A673 (cell line): Measurements from ENCODE around the gene MRC1. TPM values are rescaled to one million over a fixed set of nuclear protein-coding genes. Genes with fewer than 3 reads are reported as not detected.

Source experiments
- BruUV-seq: library from RNA; stranded (reverse); fragments of 400-500 nt; replicated peaks from 2 replicates; lab custom pipeline; 2021; lab: Mats Ljungman, UMichigan
- CTCF ChIA-PET: fragments of 300-600 bp; sonication (Branson Sonifier 250); formaldehyde crosslinking; loops from one replicate; lab custom pipeline; 2022; ENCODE audit warnings: antibody characterized with exemption; lab: Charles Lee
- POLR2A ChIA-PET: fragments of 300-600 bp; sonication (Branson Sonifier 250); formaldehyde crosslinking; loops from one replicate; lab custom pipeline; 2022; ENCODE audit warnings: antibody characterized with exemption; ENCODE audit not compliant: low non-redundant PET; lab: Charles Lee
- DNase-seq: peaks from one replicate; pipeline ENCODE4 v3.0.0-alpha.2; 2015; ENCODE audit warnings: low spot score
- H3K27ac ChIP-seq: fragments of 200-600 bp; sonication (generic); 2 replicates; pipeline ENCODE4 v1.5.1; 2016; ENCODE audit warnings: mixed run types, low read depth, mild to moderate bottlenecking, mixed read lengths, antibody characterized with exemption, low read length; ENCODE audit not compliant: poor library complexity, severe bottlenecking
- H3K27me3 ChIP-seq: fragments of 200-600 bp; sonication (generic); replicated peaks from 2 replicates; pipeline ENCODE4 v1.6.1; 2017; ENCODE audit warnings: mixed run types, low read depth, mild to moderate bottlenecking, mixed read lengths, antibody characterized with exemption, low read length; ENCODE audit not compliant: insufficient read depth, poor library complexity
- H3K36me3 ChIP-seq: fragments of 200-600 bp; sonication (generic); 2 replicates; pipeline ENCODE4 v1.6.1; 2016; ENCODE audit warnings: mixed run types, mild to moderate bottlenecking, mixed read lengths, antibody characterized with exemption, low read length; ENCODE audit not compliant: insufficient read depth, poor library complexity, severe bottlenecking
- H3K4me1 ChIP-seq: fragments of 200-600 bp; sonication (generic); 2 replicates; pipeline ENCODE4 v1.6.1; 2017; ENCODE audit warnings: mixed run types, mild to moderate bottlenecking, mixed read lengths, antibody characterized with exemption, low read length; ENCODE audit not compliant: insufficient read depth, poor library complexity, severe bottlenecking
- H3K4me3 ChIP-seq: fragments of 200-600 bp; sonication (generic); 2 replicates; pipeline ENCODE4 v1.5.1; 2016; ENCODE audit warnings: low read depth, mixed run types, mild to moderate bottlenecking, mixed read lengths, low read length; ENCODE audit not compliant: poor library complexity, severe bottlenecking
- H3K9me3 ChIP-seq: fragments of 200-600 bp; sonication (generic); 2 replicates; pipeline ENCODE4 v1.6.1; 2016; ENCODE audit warnings: mixed run types, low read depth, mild to moderate bottlenecking, mixed read lengths, antibody characterized with exemption, low read length; ENCODE audit not compliant: poor library complexity, severe bottlenecking
- EZH2 ChIP-seq: fragments of 200-600 bp; sonication (generic); IDR thresholded peaks from 2 replicates; pipeline ENCODE4 v1.6.1; 2017; ENCODE audit warnings: borderline replicate concordance, low read depth, mild to moderate bottlenecking, mixed read lengths, antibody characterized with exemption, low read length; ENCODE audit not compliant: poor library complexity, severe bottlenecking
- intact Hi-C: fragments of 100-400 bp; cut with micrococcal nuclease; formaldehyde crosslinking; loops from one replicate; pipeline ENCODE4 v1.10.0; 2022; ENCODE audit not compliant: unreplicated experiment
- total RNA-seq: library from RNA; stranded (reverse); gene quantifications from 2 replicates; pipeline ENCODE4 v1.2.3, GENCODE V29; 2021
- TF ChIP-seq, protein P1 (sequence below): fragments of 300-800, 200-600 bp; sonication (generic); conservative IDR thresholded peaks from 2 replicates; pipeline ENCODE4 v1.5.1; 2017; ENCODE audit warnings: low read depth, mild to moderate bottlenecking, antibody characterized with exemption, low read length, moderate library complexity, mixed read lengths

Gene MRC1
- total RNA-seq, 1 experiment from 2014 or later = 0.15 TPM

- Histone ChIP-seq H3K4me1 (no peaks in the 10 kb centered on the region), H3K9me3 (no peaks in the 10 kb centered on the region), H3K4me3 (no peak overlapping the region), H3K27ac (no peak overlapping the region), H3K36me3 (no peaks in the 10 kb centered on the region), H3K27me3 (no peaks in the 10 kb centered on the region)
- POLR2A ChIA-PET = no interaction called here
- intact Hi-C loops = loop anchor here (2.0 to 5.0 kb wide), 2 partner anchors 137 to 267 kb away; no protein-coding TSS in a partner anchor
- no TSS peak for BruUV-seq
- no peak for DNase-seq
- CTCF ChIA-PET = interaction anchor here (0.7 kb wide), 1 partner anchor 269 kb away, joined by 5 read pairs; no protein-coding TSS in a partner anchor
- no peak for TF ChIP-seq EZH2
- TF ChIP-seq, protein P1, sequence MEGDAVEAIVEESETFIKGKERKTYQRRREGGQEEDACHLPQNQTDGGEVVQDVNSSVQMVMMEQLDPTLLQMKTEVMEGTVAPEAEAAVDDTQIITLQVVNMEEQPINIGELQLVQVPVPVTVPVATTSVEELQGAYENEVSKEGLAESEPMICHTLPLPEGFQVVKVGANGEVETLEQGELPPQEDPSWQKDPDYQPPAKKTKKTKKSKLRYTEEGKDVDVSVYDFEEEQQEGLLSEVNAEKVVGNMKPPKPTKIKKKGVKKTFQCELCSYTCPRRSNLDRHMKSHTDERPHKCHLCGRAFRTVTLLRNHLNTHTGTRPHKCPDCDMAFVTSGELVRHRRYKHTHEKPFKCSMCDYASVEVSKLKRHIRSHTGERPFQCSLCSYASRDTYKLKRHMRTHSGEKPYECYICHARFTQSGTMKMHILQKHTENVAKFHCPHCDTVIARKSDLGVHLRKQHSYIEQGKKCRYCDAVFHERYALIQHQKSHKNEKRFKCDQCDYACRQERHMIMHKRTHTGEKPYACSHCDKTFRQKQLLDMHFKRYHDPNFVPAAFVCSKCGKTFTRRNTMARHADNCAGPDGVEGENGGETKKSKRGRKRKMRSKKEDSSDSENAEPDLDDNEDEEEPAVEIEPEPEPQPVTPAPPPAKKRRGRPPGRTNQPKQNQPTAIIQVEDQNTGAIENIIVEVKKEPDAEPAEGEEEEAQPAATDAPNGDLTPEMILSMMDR = no peak
These were observed 64.8 kb downstream of the MRC1 start for GRCh38 chr10:17873946-17874345.

DNA sequence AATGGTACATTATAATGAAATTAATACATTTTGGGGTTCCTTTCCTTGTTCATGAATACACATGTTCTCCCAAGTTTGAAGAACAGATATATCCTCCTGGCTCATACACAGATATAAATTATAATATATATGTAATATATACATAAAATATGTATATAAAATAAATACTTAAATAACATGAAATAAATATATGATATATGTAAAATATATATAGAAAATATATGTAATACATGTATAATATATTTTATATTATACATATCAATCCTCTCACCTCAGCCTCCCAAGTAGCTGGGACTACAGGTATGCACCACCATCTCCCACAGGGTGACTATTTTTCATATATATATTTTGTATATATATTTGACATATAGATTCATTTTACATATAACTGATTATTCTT lies 68.0 kb downstream of the MRC1 start:
- CTCF ChIA-PET = no interaction called here

DNA sequence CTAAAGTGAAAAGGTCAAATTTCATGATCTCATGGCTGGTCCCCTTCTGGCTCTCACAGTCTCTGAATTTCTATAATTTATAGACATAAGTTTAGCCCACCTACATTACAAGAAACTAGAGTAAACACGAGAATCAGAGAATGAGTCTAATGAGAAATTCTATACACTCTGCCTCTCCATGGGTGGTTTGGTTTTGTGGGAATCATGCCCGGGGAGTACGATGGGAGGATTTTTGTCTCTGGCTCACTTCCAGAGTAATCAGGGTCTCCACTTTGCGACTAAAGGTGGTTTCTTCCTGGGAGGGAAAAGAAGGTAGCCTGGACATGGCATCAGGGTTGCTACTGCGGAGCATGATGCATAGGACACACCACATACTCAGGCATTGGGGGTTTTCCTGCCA lies 69.7 kb downstream of the MRC1 start:
- ChIA-PET CTCF (no interaction called here), POLR2A (no interaction called here)
- H3K27ac ChIP-seq = no peak overlapping the region
- H3K4me3 ChIP-seq = no peak overlapping the region
- H3K9me3 ChIP-seq = no peaks in the 10 kb centered on the region
- no peak for DNase-seq
- no peak for TF ChIP-seq EZH2
- TF ChIP-seq, protein P1 = no peak
- no peaks in the 10 kb centered on the region for H3K36me3 ChIP-seq
- no peaks in the 10 kb centered on the region for H3K4me1 ChIP-seq
- BruUV-seq = no TSS peak
- intact Hi-C loops = no loop called here
- H3K27me3 ChIP-seq = no peaks in the 10 kb centered on the region

More for the DNA sequence above, 68.0 kb downstream of the MRC1 start:
- no peaks in the 10 kb centered on the region for H3K36me3 ChIP-seq
- no peaks in the 10 kb centered on the region for H3K9me3 ChIP-seq
- no peak for DNase-seq
- H3K4me3 ChIP-seq = no peak overlapping the region
- no peaks in the 10 kb centered on the region for H3K4me1 ChIP-seq
- H3K27me3 ChIP-seq = no peaks in the 10 kb centered on the region
- intact Hi-C loops = no loop called here
- H3K27ac ChIP-seq = no peak overlapping the region
- POLR2A ChIA-PET = no interaction called here
- TF ChIP-seq, protein P1 = no peak
- TF ChIP-seq EZH2 = no peak
- BruUV-seq = no TSS peak
